Measurements from ENCODE around the gene TRABD2A. TPM values are rescaled to one million over a fixed set of nuclear protein-coding genes. Genes with fewer than 3 reads are reported as not detected.

Gene TRABD2A
- polyA plus RNA-seq, 4 donors: 2.0 to 35.5 (median 14.1) TPM

Other genes starting within 250 kb of the TRABD2A start
- gene TMSB10, start 24.6 kb upstream of the TRABD2A start, polyA plus RNA-seq: 1,000 to 10,000 TPM; 1,047 to 3,566 (median 2,651) TPM
- 10 to 100 TPM; 31.9 to 58.9 (median 44.8) TPM for gene KCMF1, start 90.1 kb upstream of the TRABD2A start, polyA plus RNA-seq